SJSA1 (cell line): ENCODE measurements around the gene PUM2. TPM values are rescaled to one million over a fixed set of nuclear protein-coding genes. Genes with fewer than 3 reads are reported as not detected.

ENCODE experiments used
- DNase-seq, 2 experiments: peaks; one replicate each; pipeline ENCODE4 v3.0.0-alpha.2; 2015 to 2020; ENCODE audit warnings: low spot score in 2 of 2, low read depth in 1 of 2
- H3K27ac ChIP-seq: fragments of 250-450 bp; sonication (Bioruptor Pico); 2 replicates; pipeline ENCODE4 v1.5.1; 2020; ENCODE audit warnings: mild to moderate bottlenecking, moderate library complexity
- H3K27me3 ChIP-seq: fragments of 250-450 bp; sonication (Bioruptor Pico); replicated peaks from 2 replicates; pipeline ENCODE4 v1.5.1; 2020; ENCODE audit warnings: mild to moderate bottlenecking, moderate library complexity
- H3K36me3 ChIP-seq: fragments of 250-450 bp; sonication (Bioruptor Pico); 2 replicates; pipeline ENCODE4 v1.5.1; 2020; ENCODE audit warnings: mild to moderate bottlenecking
- H3K4me1 ChIP-seq: fragments of 250-450 bp; sonication (Bioruptor Pico); replicated peaks from 2 replicates; pipeline ENCODE4 v1.6.1; 2021; ENCODE audit warnings: mild to moderate bottlenecking
- H3K4me3 ChIP-seq: fragments of 250-450 bp; sonication (Bioruptor Pico); 2 replicates; pipeline ENCODE4 v1.5.1; 2020; ENCODE audit warnings: mild to moderate bottlenecking
- H3K9me3 ChIP-seq: fragments of 250-450 bp; sonication (Bioruptor Pico); replicated peaks from 2 replicates; pipeline ENCODE4 v1.5.1; 2020; ENCODE audit warnings: mild to moderate bottlenecking
- total RNA-seq: library from RNA; depleted of rRNA; stranded (reverse); fragments of >200 nt; shearing (Covaris generic); gene quantifications from 2 replicates; pipeline ENCODE4 v1.2.3, GENCODE V29; 2014; rRNA removed

PUM2 gene
- total RNA-seq, 1 experiment from 2014 or later: 23.4 TPM

GRCh38 chr2:20205069-20205468 is 145.6 kb downstream of the PUM2 start:
- Histone ChIP-seq H3K27ac (no peak overlapping the region), H3K4me3 (no peak overlapping the region), H3K9me3 (no peaks in the 10 kb centered on the region), H3K4me1 (peaks cover 9% of the 10 kb centered on the region), H3K27me3 (no peaks in the 10 kb centered on the region), H3K36me3 (peaks cover 35% of the 10 kb centered on the region)
- no peak for DNase-seq

- no peak for DNase-seq
- no peak overlapping the region for H3K27ac ChIP-seq
- H3K27me3 ChIP-seq: no peaks in the 10 kb centered on the region
- peaks cover 32% of the 10 kb centered on the region for H3K36me3 ChIP-seq
- H3K9me3 ChIP-seq: no peaks in the 10 kb centered on the region
- H3K4me3 ChIP-seq: no peak overlapping the region
- peaks cover 9% of the 10 kb centered on the region for H3K4me1 ChIP-seq
Measured at GRCh38 chr2:20203521-20204225, 147.0 kb downstream of the PUM2 start.

- no peak overlapping the region for H3K27ac ChIP-seq
- H3K36me3 ChIP-seq: peaks cover 30% of the 10 kb centered on the region
- H3K9me3 ChIP-seq: no peaks in the 10 kb centered on the region
- no peaks in the 10 kb centered on the region for H3K27me3 ChIP-seq
- no peak for DNase-seq
- H3K4me3 ChIP-seq: no peak overlapping the region
- peaks cover 3% of the 10 kb centered on the region for H3K4me1 ChIP-seq
Measured at GRCh38 chr2:20203072-20203471, 147.6 kb downstream of the PUM2 start.

GRCh38 chr2:20201671-20202070 is 149.0 kb downstream of the PUM2 start:
- no peaks in the 10 kb centered on the region for H3K9me3 ChIP-seq
- no peak for DNase-seq
- peaks cover 30% of the 10 kb centered on the region for H3K36me3 ChIP-seq
- no peak overlapping the region for H3K27ac ChIP-seq
- H3K27me3 ChIP-seq: no peaks in the 10 kb centered on the region
- H3K4me1 ChIP-seq: no peaks in the 10 kb centered on the region
- no peak overlapping the region for H3K4me3 ChIP-seq

GRCh38 chr2:20200697-20201555 is 149.7 kb downstream of the PUM2 start:
- no peaks in the 10 kb centered on the region for H3K27me3 ChIP-seq
- no peak overlapping the region for H3K4me3 ChIP-seq
- DNase-seq: no peak
- no peak overlapping the region for H3K27ac ChIP-seq
- H3K4me1 ChIP-seq: no peaks in the 10 kb centered on the region
- peaks cover 30% of the 10 kb centered on the region for H3K36me3 ChIP-seq
- no peaks in the 10 kb centered on the region for H3K9me3 ChIP-seq

- no peak for DNase-seq
- no peaks in the 10 kb centered on the region for H3K27me3 ChIP-seq
- no peaks in the 10 kb centered on the region for H3K4me1 ChIP-seq
- H3K9me3 ChIP-seq: no peaks in the 10 kb centered on the region
- H3K36me3 ChIP-seq: peaks cover 24% of the 10 kb centered on the region
- H3K4me3 ChIP-seq: no peak overlapping the region
- no peak overlapping the region for H3K27ac ChIP-seq
Measured at GRCh38 chr2:20199633-20200270, 150.9 kb downstream of the PUM2 start.

GRCh38 chr2:20198796-20199632 is 151.6 kb downstream of the PUM2 start:
- Histone ChIP-seq H3K4me1 (no peaks in the 10 kb centered on the region), H3K36me3 (peaks cover 19% of the 10 kb centered on the region), H3K27ac (no peak overlapping the region)

More at GRCh38 chr2:20198796-20199632, 151.6 kb downstream of the PUM2 start:
- Histone ChIP-seq H3K27me3 (no peaks in the 10 kb centered on the region), H3K9me3 (no peaks in the 10 kb centered on the region), H3K4me3 (no peak overlapping the region)
- DNase-seq: no peak

Other genes with a start within 250 kb of the PUM2 start
- 75.2 and 117 TPM in 2 replicates for gene SDC1, start 125.7 kb downstream of the PUM2 start, total RNA-seq
- 399 and 453 TPM in 2 replicates for gene RHOB, start 96.2 kb upstream of the PUM2 start, total RNA-seq